ENCODE results near the gene TXNL4A.

The TXNL4A gene

DNA sequence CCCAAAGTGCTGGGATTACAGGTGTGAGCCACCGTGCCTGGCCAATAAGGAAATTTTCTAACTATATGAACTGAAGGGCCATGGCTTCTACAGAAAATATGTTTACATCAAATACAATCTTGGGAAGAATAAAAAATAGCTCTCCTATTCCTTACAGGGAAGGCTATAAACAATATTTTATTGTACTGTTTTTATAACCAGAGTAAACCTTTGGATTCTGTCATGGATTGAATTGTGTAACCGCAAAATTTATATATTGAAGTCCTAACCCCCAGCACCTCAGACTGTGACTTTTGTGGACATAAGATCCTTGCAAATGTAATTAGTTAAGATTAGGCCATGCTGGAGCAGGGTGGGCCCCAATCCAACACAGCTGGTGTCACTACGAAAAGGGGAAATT is 15.6 kb downstream of the TXNL4A start:
- TF ChIP-seq CTCF (IDR thresholded peaks at IDR 0.05): no peak
- H3K27ac ChIP-seq: no peak overlapping the region
- DNase-seq (ENCODE audit: low spot score): no peak
- H3K4me3 ChIP-seq: no peak overlapping the region

DNA sequence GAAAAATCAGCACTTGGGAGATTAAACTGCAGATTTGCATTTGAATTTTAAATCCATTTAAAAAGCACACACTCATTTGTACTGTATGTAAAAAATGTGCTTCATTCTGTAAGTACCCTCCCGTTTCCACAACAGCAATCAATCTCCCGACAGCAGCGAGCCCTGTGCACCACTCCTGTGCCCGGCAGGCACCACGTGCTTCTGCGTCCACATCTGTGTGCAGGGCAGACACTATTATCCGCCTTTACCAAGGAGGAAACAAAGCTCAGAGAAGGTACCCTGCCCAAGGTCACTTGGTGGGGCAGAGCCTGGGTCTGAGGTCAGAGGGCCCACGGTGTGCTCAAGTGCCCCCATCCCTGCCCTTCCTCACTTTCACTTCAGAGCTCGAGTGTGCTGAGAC is 16.4 kb downstream of the TXNL4A start:
- Histone ChIP-seq H3K4me3 (no peak overlapping the region), H3K27ac (no peak overlapping the region)
- DNase-seq (ENCODE audit: low spot score): no peak
- TF ChIP-seq CTCF (IDR thresholded peaks at IDR 0.05): no peak

DNA sequence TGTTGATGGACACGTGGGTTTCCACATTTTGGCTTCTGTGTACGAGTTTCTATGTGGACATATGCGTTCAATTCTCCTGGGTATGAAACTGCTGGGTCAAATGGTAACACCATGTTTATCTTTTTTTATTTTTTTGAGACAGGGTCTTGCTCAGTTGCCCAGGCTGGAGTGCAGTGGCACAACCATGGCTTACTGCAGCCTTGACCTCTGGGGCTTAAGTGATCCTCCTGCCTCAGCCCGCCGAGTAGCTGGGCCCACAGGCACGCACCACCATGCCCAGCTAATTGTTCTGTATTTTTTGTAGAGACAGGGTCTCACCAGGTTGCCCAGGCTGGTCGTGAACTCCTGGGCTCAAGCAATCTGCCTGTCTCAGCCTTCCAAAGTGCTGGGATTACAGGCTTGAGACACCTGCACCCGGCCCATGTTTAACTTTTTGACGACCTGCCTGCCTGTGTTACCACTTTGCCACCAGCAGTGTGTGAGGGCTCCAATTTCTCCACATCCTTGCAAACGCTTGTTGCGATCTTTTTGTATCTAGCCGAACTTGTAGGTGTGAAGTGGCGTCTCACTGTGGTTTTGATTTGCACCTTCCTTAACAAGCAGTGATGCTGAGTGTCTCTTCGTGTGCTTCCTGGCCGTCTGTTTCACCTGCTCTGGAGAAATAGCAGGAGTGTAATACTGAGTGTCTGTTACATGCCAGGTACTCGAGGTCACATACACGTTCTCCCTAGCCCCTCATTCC is 17.0 kb downstream of the TXNL4A start:
- TF ChIP-seq CTCF (IDR thresholded peaks at IDR 0.05): no peak
- no peak overlapping the region for H3K27ac ChIP-seq
- H3K4me3 ChIP-seq: no peak overlapping the region

DNA sequence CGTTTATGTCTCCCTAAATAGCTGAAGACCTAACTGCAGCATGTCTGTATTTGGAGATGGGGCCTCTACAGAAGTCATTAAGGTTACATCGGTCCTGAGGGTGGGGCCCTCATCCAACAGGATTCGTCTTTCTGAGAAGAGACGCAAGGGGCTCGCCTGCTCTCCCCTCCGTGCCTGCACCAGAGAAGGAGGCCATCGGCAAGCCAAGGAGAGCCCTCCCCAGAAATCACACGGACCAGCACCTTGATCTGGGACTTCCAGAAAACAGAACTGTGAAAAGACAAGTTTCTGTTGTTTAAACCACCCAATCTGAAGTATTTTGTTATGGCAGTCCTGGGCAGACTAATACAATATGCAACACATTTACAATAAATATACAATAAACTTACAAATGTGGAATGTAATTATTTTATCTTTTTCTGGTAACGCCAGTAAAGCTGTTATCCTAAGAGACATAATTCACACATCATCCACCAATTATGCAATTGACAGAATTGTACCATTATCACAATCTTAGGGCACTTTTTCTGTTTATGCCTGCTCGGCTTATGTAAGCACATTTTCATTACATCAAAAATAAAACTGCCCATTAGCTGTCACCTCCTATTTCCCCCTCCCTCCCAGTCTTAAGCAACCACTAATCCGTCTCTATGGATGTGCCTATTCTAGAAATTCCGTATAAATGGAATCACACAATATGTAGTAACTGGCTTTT is 17.8 kb downstream of the TXNL4A start:
- Histone ChIP-seq H3K27ac (no peak overlapping the region), H3K4me3 (no peak overlapping the region)
- no peak for DNase-seq (ENCODE audit: low spot score)
- no peak for TF ChIP-seq CTCF (IDR thresholded peaks at IDR 0.05)

More for the DNA sequence above, 17.0 kb downstream of the TXNL4A start:
- DNase-seq (ENCODE audit: low spot score): no peak

- no peak for DNase-seq (ENCODE audit: low spot score)
- Histone ChIP-seq H3K4me3 (peak overlapping the region; percentile 81), H3K27ac (peak overlapping the region in 1 of 2 donors; percentile 57)
- no peak for TF ChIP-seq CTCF (IDR thresholded peaks at IDR 0.05)
Measured at GRCh38 chr18:79965119-79965902, 23.1 kb downstream of the TXNL4A start.

- peak within 1 kb of the TSS in 1 of 2 donors; percentile 57 for H3K27ac ChIP-seq
- TF ChIP-seq CTCF (IDR thresholded peaks at IDR 0.05): no peak
- peak; percentile 69 for DNase-seq (ENCODE audit: low spot score)
- H3K4me3 ChIP-seq: peak within 1 kb of the TSS; percentile 81
Measured at GRCh38 chr18:79964330-79965118, 23.8 kb downstream of the TXNL4A start, which contains the start of gene HSBP1L1. Gene HSBP1L1 (plus strand): TSS chr18:79964643. CDS start chr18:79964736, 93 bp downstream.

Measured in coronary artery (tissue), 2 donors.